Testis (tissue), 3 donors: ENCODE measurements around the gene PLXND1. TPM values are rescaled to one million over a fixed set of nuclear protein-coding genes. Genes with fewer than 3 reads are reported as not detected.

Experiments used
- DNase-seq: peaks from one replicate; pipeline ENCODE4 v3.0.0-alpha.2; 2019
- H3K27ac ChIP-seq, 2 donors: fragments of 200-600 bp; sonication (generic); one replicate each; pipeline ENCODE4 v1.5.1; 2019
- H3K27me3 ChIP-seq: fragments of 200-600 bp; sonication (generic); one replicate; pipeline ENCODE4 v1.5.1; 2019
- H3K36me3 ChIP-seq: fragments of 200-600 bp; sonication (generic); one replicate; pipeline ENCODE4 v1.5.1; 2017; ENCODE audit warnings: low read depth; ENCODE audit errors: missing control alignments
- H3K4me1 ChIP-seq: fragments of 200-600 bp; sonication (generic); one replicate; pipeline ENCODE4 v1.5.1; 2019
- H3K4me3 ChIP-seq, 2 donors: fragments of 200-600 bp; sonication (generic); one replicate each; pipeline ENCODE4 v1.5.1; 2017 to 2019
- H3K9me3 ChIP-seq: fragments of 200-600 bp; sonication (generic); one replicate; pipeline ENCODE4 v1.5.1; 2017
- CTCF ChIP-seq, 3 experiments: fragments of 450-650 bp in 2 of 3; fragments of 200-600 bp in 1 of 3; sonication (generic) in 1 of 3; IDR thresholded peaks; one replicate each; pipeline ENCODE4 v1.5.1; 2016 to 2019; ENCODE audit warnings: antibody characterized with exemption in 3 of 3, mild to moderate bottlenecking in 2 of 3, moderate library complexity in 1 of 3
- POLR2A ChIP-seq: fragments of 450-650 bp; IDR thresholded peaks from one replicate; pipeline ENCODE4 v1.6.1; 2017; ENCODE audit warnings: antibody characterized with exemption, mild to moderate bottlenecking, moderate library complexity
- WGBS, 2 donors: methylation state at CpG; one replicate each; pipeline ENCODE4 v1.1.5; 2018; 5-methylcytosine and 5-hydroxymethylcytosine counted together
- intact Hi-C: fragments of 100-400 bp; cut with DNase I; formaldehyde crosslinking; loops from one replicate; pipeline ENCODE4 v1.15.1; 2023; ENCODE audit warnings: low total_unique reads
- polyA plus RNA-seq: library from polyadenylated mRNA; stranded (reverse); fragments of 350-450 nt; fragmentation: Illumina TruSeq; extraction: RNeasy Lipid Tissue Mini Kit (QIAGEN cat#74804); gene quantifications from one replicate; pipeline ENCODE4 v1.2.3, GENCODE V29; 2014; ENCODE audit warnings: low read depth, low replicate concordance; ENCODE audit not compliant: insufficient read depth
- total RNA-seq, 2 donors: library from RNA; depleted of rRNA; stranded (reverse); fragments of >200 nt; gene quantifications; one replicate each; pipeline ENCODE4 v1.2.3, GENCODE V29; 2016

The PLXND1 gene
- total and polyA plus RNA-seq, 3 donors from 2014 or later: 50.2 to 87.8 (median 69.2) TPM

- H3K9me3 ChIP-seq: no peaks in the 10 kb centered on the region
- no peak for DNase-seq
- intact Hi-C loops: loop anchor here (5.0 to 10.0 kb wide), 2 partner anchors 53 to 115 kb away; no protein-coding TSS in a partner anchor
- peak overlapping the region; percentile 91 to 93 for H3K27ac ChIP-seq
- no peaks in the 10 kb centered on the region for H3K27me3 ChIP-seq
- no peaks in the 10 kb centered on the region for H3K36me3 ChIP-seq
- TF ChIP-seq POLR2A (no peak), CTCF (IDR thresholded peaks at IDR 0.05) (no peak)
- H3K4me1 ChIP-seq: peaks cover 37% of the 10 kb centered on the region
- 20 to 39% methylated on average over 11 to 18 of the region's 18 CpGs for WGBS, 2 donors
- peak overlapping the region; percentile 58 to 72 for H3K4me3 ChIP-seq
Observed at GRCh38 chr3:129607391-129608068, 1.1 kb upstream of the PLXND1 start.

- peaks cover 33% of the 10 kb centered on the region for H3K4me1 ChIP-seq
- H3K4me3 ChIP-seq: peak overlapping the region; percentile 65 to 68
- no peak for TF ChIP-seq POLR2A
- TF ChIP-seq CTCF (IDR thresholded peaks at IDR 0.05): no peak
- no peak for DNase-seq
- peak overlapping the region; percentile 55 to 86 for H3K27ac ChIP-seq
- 0% methylated on average over 47 of the region's 98 CpGs; no CpG with 5 or more reads in 1 of the 2 donors for WGBS, 2 donors
- H3K27me3 ChIP-seq: no peaks in the 10 kb centered on the region
- H3K36me3 ChIP-seq: no peaks in the 10 kb centered on the region
- no peaks in the 10 kb centered on the region for H3K9me3 ChIP-seq
- intact Hi-C loops: loop anchor here (5.0 to 10.0 kb wide), 2 partner anchors 51 to 114 kb away; no protein-coding TSS in a partner anchor
Observed at GRCh38 chr3:129605922-129606635, 397 bp downstream of the PLXND1 start.

GRCh38 chr3:129605203-129605921 lies 1.1 kb downstream of the PLXND1 start:
- peaks cover 38% of the 10 kb centered on the region for H3K4me1 ChIP-seq

GRCh38 chr3:129604767-129605166 lies 1.7 kb downstream of the PLXND1 start:
- Histone ChIP-seq H3K4me3 (peak overlapping the region; percentile 65 to 68), H3K9me3 (no peaks in the 10 kb centered on the region), H3K27me3 (no peaks in the 10 kb centered on the region), H3K27ac (peak overlapping the region; percentile 42 to 55), H3K36me3 (no peaks in the 10 kb centered on the region), H3K4me1 (peaks cover 44% of the 10 kb centered on the region)
- intact Hi-C loops: loop anchor here (5.0 to 10.0 kb wide), 2 partner anchors 50 to 112 kb away; no protein-coding TSS in a partner anchor
- TF ChIP-seq CTCF (IDR thresholded peaks at IDR 0.05): no peak
- TF ChIP-seq POLR2A: no peak
- no peak for DNase-seq
- 20 to 34% methylated on average over 2 to 12 of the region's 12 CpGs for WGBS, 2 donors

More at GRCh38 chr3:129605203-129605921, 1.1 kb downstream of the PLXND1 start:
- H3K27ac ChIP-seq: peak overlapping the region; percentile 55 to 86
- H3K4me3 ChIP-seq: peak overlapping the region; percentile 65 to 68
- no peaks in the 10 kb centered on the region for H3K36me3 ChIP-seq
- no peaks in the 10 kb centered on the region for H3K9me3 ChIP-seq
- no peak for TF ChIP-seq POLR2A
- no peak for TF ChIP-seq CTCF (IDR thresholded peaks at IDR 0.05)
- DNase-seq: peak; percentile 59
- intact Hi-C loops: loop anchor here (5.0 to 10.0 kb wide), 2 partner anchors 51 to 113 kb away; no protein-coding TSS in a partner anchor
- WGBS, 2 donors: 1% methylated on average over 63 of the region's 98 CpGs; no CpG with 5 or more reads in 1 of the 2 donors
- H3K27me3 ChIP-seq: no peaks in the 10 kb centered on the region
